GM20000 (cell line): ENCODE measurements around the gene ACTR3.
A peak's percentile ranks its signal among the peaks of the same experiment; 100 is the strongest.

ENCODE experiments used
- DNase-seq: peaks from one replicate; pipeline ENCODE4 v3.0.0; 2012; ENCODE audit warnings: low spot score
- TF ChIP-seq, protein P1 (sequence below): IDR thresholded peaks from 2 replicates; pipeline ENCODE4 v1.5.1; 2012; ENCODE audit warnings: mild to moderate bottlenecking, control low read depth; ENCODE audit errors: extremely low read depth, missing control alignments

The ACTR3 gene

DNA sequence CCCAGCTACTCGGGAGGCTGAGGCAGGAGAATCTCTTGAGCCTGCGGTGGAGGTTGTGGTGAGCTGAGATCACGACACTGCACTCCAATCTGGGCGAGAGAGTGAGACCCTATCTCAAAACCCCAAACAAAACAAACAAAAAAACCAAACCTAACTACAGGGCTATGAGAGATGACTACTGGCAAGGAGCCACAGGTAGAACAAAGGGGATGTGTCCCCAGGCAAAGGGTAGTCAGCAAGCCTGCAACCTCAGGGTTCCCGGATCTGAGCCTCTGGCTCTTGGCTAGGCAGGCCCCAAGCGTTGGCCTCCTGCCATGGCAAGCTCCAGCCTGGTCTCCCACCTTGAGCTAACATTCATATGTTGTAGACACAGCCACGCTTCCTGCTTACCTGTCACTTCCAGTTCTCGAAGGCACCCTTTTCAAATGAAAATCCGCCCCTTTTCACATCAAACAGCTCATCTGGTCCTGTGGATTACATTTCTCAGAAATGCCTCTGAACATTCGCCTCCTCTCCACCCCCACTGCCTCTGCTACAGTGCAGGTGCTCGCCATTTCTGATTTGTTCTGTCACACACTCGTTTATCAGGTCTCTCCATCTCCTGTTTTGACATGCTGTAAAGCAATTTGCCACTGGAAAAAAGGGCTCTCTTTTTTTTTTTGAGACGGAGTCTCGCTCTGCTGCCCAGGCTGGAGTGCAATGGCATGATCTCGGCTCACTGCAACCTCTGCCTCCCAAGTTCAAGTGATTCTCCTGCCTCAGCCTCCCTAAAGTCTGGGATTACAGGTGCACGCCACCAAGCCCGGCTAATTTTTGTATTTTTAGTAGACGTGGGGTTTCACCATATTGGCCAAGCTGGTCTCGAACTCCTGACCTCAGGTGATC, 13.1 kb upstream of the ACTR3 start:
- DNase-seq: no peak
- TF ChIP-seq, protein P1, sequence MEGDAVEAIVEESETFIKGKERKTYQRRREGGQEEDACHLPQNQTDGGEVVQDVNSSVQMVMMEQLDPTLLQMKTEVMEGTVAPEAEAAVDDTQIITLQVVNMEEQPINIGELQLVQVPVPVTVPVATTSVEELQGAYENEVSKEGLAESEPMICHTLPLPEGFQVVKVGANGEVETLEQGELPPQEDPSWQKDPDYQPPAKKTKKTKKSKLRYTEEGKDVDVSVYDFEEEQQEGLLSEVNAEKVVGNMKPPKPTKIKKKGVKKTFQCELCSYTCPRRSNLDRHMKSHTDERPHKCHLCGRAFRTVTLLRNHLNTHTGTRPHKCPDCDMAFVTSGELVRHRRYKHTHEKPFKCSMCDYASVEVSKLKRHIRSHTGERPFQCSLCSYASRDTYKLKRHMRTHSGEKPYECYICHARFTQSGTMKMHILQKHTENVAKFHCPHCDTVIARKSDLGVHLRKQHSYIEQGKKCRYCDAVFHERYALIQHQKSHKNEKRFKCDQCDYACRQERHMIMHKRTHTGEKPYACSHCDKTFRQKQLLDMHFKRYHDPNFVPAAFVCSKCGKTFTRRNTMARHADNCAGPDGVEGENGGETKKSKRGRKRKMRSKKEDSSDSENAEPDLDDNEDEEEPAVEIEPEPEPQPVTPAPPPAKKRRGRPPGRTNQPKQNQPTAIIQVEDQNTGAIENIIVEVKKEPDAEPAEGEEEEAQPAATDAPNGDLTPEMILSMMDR: no peak

DNA sequence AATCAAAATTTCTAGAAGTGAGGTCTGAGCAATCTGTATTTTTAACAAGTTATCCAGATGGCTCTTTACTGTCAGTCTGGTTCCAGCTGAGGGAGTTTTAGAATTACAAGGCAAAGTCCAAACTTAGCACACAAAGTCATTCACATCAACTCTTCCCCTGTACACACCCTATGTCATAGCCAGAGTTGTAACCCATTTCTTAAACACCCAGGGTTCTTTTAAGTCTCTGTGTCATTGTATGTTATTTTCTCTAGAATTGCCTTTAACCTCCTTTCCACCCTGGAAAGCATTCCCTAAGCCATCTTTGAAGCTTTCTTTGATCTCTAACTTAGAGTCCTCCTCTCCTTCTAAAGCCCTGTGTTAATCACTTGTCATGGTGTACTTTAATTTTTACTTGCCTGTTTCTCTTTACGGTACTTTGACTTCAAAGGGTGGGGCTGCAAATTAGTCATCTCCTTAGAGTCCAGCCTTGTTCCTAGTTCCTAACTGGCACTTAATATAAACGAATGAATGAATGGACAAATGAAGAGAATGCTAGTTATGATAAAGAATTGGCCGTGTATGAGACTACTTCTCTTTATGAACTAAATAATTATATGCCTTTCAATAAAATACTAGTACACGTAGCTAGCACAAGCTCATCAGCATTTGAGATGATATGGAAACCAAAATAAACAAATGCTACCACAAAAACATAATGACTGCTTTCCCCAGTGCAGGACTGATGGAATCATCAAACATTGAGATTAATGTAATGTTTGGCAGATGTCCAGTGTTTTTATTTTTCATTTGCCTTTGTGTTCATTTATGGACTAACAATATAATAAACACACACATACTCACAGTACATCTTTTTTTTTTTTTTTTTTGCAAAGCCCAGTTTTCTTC, 11.9 kb upstream of the ACTR3 start:
- TF ChIP-seq, protein P1: no peak
- no peak for DNase-seq

DNA sequence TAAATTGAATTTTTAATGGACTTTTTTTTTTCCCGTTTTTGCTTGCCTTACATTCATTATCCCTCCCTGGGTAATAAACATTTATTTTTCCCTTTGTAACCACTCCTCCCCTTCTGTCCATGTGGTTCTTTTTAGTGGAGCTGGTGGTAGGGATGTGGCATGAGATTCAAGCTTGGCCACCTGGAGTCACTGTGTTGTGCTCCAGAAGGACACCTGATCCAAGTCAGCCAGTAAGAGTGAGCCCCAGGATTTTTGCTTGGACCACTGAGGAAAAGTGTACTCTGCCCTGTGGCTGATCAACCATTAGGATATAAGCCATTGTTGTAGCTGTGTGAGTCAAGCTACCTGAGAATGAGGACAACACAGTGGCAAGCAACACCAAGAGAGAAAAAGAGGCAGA, 11.1 kb upstream of the ACTR3 start:
- TF ChIP-seq, protein P1: no peak
- DNase-seq: no peak

DNA sequence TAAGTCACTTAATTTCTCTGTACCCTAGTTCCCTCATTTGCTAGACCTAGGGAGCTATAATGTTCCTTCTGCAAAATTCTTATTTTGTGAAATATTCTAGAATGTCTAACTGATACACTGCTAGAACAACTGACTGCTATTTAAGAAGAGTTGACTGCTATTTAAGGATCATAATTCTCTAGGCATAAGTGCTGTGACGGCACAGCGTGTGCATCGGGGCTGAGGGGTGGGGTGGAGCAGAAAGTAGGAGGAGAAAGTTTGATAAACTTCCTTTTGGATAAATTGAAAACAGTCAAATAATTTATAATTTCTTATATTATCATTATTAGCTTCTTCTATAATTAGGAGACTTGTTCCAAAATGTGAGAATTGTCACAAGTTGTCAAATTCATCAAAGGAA, 10.4 kb upstream of the ACTR3 start:
- no peak for DNase-seq
- TF ChIP-seq, protein P1: no peak

DNA sequence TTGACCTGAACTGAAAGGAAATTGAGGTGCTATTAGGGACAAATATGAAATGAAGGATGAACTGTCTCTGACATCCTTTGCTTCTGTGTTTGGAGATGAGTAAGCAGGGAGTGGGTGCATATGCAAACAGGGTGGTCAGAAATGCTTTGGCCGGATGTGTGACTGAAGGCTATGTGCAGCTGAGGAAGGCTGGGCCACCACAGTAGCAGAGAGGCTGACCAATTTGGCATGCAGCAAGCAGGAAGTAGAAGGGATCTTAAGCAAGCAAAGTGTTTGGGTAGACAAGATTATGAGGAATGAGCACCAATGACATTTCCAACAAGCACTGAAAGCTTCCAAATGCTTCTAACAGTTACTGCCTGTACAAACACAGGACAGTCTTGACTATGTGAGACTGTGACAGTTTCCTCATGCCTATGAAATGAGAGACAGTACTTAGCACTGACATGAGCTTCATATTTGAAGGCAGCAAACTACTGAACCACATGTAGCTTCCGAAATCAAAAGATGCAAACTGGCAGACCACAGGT, 3.3 kb upstream of the ACTR3 start:
- DNase-seq: peak; percentile 83
- TF ChIP-seq, protein P1: no peak

DNA sequence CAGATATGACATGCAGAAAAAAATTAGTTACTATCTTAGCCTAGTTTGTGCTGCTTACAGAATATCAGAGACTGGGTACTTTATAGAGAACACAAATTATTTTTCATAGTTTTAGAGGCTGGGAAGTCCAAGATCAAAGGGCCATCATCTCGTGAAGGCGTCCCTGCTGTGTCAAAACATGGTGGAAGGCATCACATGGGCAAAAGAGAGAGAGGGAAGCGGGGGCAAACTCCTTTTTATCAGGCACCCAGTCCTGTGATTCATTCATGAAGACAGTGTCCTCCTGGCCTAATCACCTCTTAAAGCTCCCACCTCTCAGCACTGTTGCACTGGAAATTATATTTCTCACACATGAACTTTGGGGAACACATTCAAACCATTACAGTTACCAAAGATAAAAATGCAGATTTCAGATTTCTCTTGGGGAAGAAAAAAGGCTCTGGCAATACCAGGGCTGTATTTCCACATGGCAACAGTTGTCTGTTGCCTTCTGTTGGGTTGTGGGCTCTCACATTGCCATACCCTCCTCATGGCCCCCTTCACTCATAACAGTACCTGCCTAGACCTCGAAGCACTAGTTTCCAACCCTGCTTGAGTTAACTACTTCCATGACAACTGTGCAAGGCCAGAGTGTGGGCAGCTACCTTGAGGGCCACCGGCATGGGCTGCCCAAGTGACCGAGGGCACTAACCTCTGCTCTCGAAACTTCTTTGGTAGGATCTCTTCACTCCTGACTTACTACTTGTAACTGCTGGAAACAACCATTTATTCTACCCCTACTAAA, 2.7 kb upstream of the ACTR3 start:
- TF ChIP-seq, protein P1: no peak
- DNase-seq: no peak
